Measurements from ENCODE around the gene NFKBIL1. TPM values are rescaled to one million over a fixed set of nuclear protein-coding genes. Genes with fewer than 3 reads are reported as not detected.
A peak's percentile ranks its signal among the peaks of the same experiment; 100 is the strongest.

Gene NFKBIL1
- total and polyA plus RNA-seq, 9 of the 15 experiments (the other 6 are each of a cell fraction or from before 2014, with no cell fraction given): 0.49 to 33.1 (median 7.6) TPM

- TF ChIP-seq HINFP (tag; conservative IDR thresholded peaks at IDR 0.05; ENCODE audit: low read depth) (0 out of 2 replicates have a peak, but pooled peaks have one; percentile 18), E2F1 (CRISPR knock-in tag; IDR thresholded peaks at IDR 0.05) (no peak), STAT5B (CRISPR knock-in tag; IDR thresholded peaks at IDR 0.05) (no peak), NFIX (CRISPR knock-in tag; IDR thresholded peaks at IDR 0.05; ENCODE audit: low read depth) (no peak), ZNF282 (CRISPR knock-in tag; IDR thresholded peaks at IDR 0.05) (no peak), ETS2 (tag; IDR thresholded peaks at IDR 0.05; ENCODE audit: borderline replicate concordance, poor library complexity, severe bottlenecking) (no peak), TEAD2 (tag; IDR thresholded peaks at IDR 0.05) (no peak), KAT7 (CRISPR knock-in tag; IDR thresholded peaks at IDR 0.05; ENCODE audit: borderline replicate concordance) (peak; percentile 59; the same call in 1 of the 2 replicates), BCOR (IDR thresholded peaks at IDR 0.05) (no peak), ZNF511 (CRISPR knock-in tag; IDR thresholded peaks at IDR 0.05) (peak; percentile 47; the same call in 1 of the 2 replicates), ZNF398 (CRISPR knock-in tag; IDR thresholded peaks at IDR 0.05) (no peak), E4F1 (CRISPR knock-in tag; IDR thresholded peaks at IDR 0.05; ENCODE audit: borderline replicate concordance) (no peak), BACH1 (tag; IDR thresholded peaks at IDR 0.05) (0 out of 2 replicates have a peak, but pooled peaks have one; percentile 29), STAT6 (CRISPR knock-in tag; IDR thresholded peaks at IDR 0.05) (0 out of 2 replicates have a peak, but pooled peaks have one; percentile 28), CSDE1 (IDR thresholded peaks at IDR 0.05) (no peak), ZNF584 (CRISPR knock-in tag; IDR thresholded peaks at IDR 0.05; ENCODE audit: low read depth) (0 out of 2 replicates have a peak, but pooled peaks have one; percentile 47)
Observed at GRCh38 chr6:31525932-31526591, 21.3 kb upstream of the NFKBIL1 start (continued).
